Fibroblast of the aortic adventitia (primary cell): Measurements from ENCODE around the gene THSD8. TPM values are rescaled to one million over a fixed set of nuclear protein-coding genes. Genes with fewer than 3 reads are reported as not detected.
"Not testable (repeated sequence)": the region's sequence is repeated elsewhere in the genome, so short reads cannot be mapped to it uniquely, and the experiment has no call there.

Source experiments
- DNase-seq: peaks from one replicate; pipeline ENCODE4 v3.0.0-alpha.2; 2010; ENCODE audit warnings: low read depth
- H3K4me3 ChIP-seq: 2 replicates; pipeline ENCODE4 v1.5.1; 2011; ENCODE audit warnings: low read depth, mild to moderate bottlenecking, control low read depth, low read length, moderate library complexity
- CTCF ChIP-seq: IDR thresholded peaks from 2 replicates; pipeline ENCODE4 v1.5.1; 2011; ENCODE audit warnings: mild to moderate bottlenecking, low read length, control low read depth, inconsistent platforms; ENCODE audit not compliant: insufficient read depth
- total RNA-seq: library from RNA; depleted of rRNA; stranded (reverse); fragments of >200 nt; gene quantifications from 2 replicates; pipeline ENCODE4 v1.2.3, GENCODE V29; 2012; ENCODE audit warnings: low replicate concordance

Gene THSD8
- total RNA-seq, 1 donor = not detected

DNA sequence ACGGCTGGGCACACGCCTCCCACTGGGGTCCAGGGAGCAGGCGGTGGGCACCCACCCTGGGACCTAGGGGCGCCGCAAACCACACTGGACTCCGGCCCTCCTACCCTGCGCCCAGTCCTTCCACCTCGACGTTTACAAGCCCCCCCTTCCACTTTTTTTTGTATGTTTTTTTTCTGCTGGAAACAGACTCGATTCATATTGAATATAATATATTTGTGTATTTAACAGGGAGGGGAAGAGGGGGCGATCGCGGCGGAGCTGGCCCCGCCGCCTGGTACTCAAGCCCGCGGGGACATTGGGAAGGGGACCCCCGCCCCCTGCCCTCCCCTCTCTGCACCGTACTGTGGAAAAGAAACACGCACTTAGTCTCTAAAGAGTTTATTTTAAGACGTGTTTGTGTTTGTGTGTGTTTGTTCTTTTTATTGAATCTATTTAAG is 9.0 kb upstream of the THSD8 start:
- no peak for TF ChIP-seq CTCF
- DNase-seq = no peak
- H3K4me3 ChIP-seq = peak overlapping the region; percentile 98

GRCh38 chr19:12793290-12794195 is 8.3 kb upstream of the THSD8 start:
- H3K4me3 ChIP-seq = peak overlapping the region; percentile 98
- no peak for TF ChIP-seq CTCF
- peak; percentile 91 for DNase-seq

GRCh38 chr19:12794196-12794941 is 7.5 kb upstream of the THSD8 start:
- H3K4me3 ChIP-seq = peak overlapping the region; percentile 98
- DNase-seq = peak; percentile 75
- no peak for TF ChIP-seq CTCF

DNA sequence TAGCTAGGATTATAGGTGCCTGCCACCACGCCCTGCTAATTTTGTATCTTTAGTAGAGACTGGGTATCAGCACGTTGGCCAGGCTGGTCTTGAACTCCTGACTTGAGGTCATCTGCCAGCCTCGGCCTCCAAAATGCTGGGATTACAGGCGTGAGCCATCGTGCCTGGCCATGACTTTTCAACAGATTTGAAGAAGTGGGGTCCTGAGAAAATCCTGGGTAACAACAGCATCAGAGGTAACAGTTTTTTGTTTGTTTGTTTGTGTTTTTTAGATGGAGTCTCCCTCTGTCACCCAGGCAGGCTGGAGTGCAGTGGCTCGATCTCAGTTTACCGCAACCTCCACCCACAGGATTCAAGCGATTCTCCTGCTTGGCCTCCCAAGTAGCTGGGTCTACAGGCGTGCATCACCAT is 6.9 kb upstream of the THSD8 start:
- no peak for TF ChIP-seq CTCF
- peak; percentile 55 for DNase-seq
- no peak overlapping the region for H3K4me3 ChIP-seq

DNA sequence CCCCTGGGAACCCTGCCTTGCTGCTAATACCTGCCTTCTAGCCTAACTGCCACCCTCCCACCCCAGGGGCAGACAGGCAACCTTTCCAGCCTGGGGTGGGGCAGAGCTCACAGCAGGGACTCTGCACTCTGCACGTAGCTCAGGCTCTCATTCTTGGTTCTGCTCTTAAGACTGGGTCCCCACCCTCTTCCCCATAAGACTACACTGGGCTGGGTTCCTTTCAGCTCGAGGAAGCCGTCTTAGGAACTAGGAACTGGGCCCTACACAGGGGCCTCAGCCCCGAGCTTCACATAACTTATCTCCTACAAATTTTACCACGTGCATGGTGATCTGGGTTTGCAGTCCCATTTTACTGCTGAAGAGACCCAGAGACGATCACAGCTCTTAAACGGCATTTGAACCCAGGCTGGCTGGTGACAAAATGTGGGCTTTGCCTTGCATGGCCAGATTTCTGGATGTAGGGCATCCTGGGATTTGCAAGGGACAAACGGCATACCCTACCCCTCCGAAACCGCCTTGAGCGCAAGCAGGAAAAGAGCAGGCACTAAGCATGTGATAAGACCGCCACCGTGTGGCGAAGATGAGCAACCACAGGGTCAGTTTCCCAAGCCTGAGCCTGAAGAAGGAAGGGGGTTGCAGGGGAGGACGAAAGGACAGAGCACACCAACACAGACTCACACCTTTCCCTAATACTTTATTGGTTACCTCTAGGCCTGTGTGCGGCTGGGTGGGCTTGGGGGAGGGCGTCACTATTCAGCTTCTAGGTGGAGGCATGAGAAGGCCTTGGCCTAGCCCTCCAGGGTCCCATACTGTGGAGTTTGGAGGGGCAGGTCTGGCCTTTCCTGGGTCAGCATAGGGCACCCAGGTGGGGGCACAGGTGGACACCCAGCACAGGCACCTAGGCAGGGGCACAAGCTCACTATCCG is 5.5 kb upstream of the THSD8 start:
- H3K4me3 ChIP-seq = no peak overlapping the region
- peak; percentile 98 for TF ChIP-seq CTCF
- peak; percentile 86 for DNase-seq

- no peak overlapping the region for H3K4me3 ChIP-seq
- DNase-seq = no peak
- TF ChIP-seq CTCF = no peak
These were observed 4.7 kb upstream of the THSD8 start for GRCh38 chr19:12797141-12797587.

DNA sequence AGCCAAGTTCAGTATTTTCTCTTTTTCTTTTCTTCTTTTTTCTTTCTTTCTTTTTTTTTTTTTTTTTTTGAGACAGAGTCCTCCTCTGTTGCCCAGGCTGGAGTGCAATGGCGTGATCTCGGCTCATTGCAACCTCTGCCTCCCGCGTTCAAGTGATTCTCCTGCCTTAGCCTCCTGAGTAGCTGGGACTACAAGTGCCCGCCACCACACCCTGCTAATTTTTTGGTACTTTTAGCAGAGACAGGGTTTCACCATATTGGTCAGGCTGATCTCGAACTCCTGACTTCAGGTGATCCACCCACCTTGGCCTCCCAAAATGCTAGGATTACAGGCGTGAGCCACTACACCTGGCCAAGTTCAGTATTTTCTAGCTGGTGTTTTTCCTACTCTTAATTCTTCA is 4.3 kb upstream of the THSD8 start:
- not testable (repeated sequence) for H3K4me3 ChIP-seq, DNase-seq
